ENCODE measurements around the gene B3GLCT.
"Not testable (repeated sequence)": the region's sequence is repeated elsewhere in the genome, so short reads cannot be mapped to it uniquely, and the experiment has no call there.

- TF ChIP-seq EZH2 (IDR thresholded peaks at IDR 0.05; ENCODE audit: low read length, unreplicated experiment); CTCF (conservative IDR thresholded peaks at IDR 0.05; ENCODE audit: low read depth, low read length): not testable (repeated sequence)
These were observed 139.8 kb downstream of the B3GLCT start for GRCh38 chr13:31339616-31340015.

Data from PC-3 (cell line).